AG10803 (cell line): ENCODE results near the gene FAM131B.

Source experiments
- DNase-seq: peaks from one replicate; pipeline ENCODE4 v3.0.0; 2010; ENCODE audit warnings: low read depth
- H3K4me3 ChIP-seq: 2 replicates; pipeline ENCODE4 v1.5.1; 2011; ENCODE audit warnings: mild to moderate bottlenecking, low read length, control low read depth
- TF ChIP-seq, protein P1 (sequence below): conservative IDR thresholded peaks from 2 replicates; pipeline ENCODE4 v1.5.1; 2011; ENCODE audit warnings: mild to moderate bottlenecking, low read length, control low read depth, inconsistent platforms

The FAM131B gene

DNA sequence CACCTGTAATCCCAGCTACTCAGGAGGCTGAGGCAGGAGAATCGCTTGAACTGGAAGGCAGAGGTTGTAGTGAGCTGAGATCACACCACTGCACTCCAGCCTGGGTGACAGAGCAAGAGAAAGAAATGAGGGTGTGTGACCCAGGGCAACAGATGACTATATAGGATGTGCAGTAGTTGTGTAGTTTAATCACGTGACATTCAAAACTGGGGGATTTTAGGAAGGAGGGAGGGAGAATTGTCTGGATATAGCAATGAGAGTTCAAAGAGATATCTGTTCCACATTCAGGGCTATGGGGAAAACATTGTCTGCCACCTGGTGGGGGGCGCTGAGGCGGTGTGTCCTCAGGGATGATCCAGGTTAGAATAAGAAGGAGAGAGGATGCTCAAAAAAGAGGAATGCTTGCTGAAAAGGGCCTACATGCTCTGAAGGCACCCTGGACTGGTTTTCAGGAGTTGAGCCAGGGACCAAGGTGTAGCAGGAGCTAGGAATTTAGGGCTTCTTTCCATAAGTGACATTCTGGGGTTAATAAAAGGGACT is 10.8 kb upstream of the FAM131B start:
- H3K4me3 ChIP-seq, result no peak overlapping the region
- TF ChIP-seq, protein P1, sequence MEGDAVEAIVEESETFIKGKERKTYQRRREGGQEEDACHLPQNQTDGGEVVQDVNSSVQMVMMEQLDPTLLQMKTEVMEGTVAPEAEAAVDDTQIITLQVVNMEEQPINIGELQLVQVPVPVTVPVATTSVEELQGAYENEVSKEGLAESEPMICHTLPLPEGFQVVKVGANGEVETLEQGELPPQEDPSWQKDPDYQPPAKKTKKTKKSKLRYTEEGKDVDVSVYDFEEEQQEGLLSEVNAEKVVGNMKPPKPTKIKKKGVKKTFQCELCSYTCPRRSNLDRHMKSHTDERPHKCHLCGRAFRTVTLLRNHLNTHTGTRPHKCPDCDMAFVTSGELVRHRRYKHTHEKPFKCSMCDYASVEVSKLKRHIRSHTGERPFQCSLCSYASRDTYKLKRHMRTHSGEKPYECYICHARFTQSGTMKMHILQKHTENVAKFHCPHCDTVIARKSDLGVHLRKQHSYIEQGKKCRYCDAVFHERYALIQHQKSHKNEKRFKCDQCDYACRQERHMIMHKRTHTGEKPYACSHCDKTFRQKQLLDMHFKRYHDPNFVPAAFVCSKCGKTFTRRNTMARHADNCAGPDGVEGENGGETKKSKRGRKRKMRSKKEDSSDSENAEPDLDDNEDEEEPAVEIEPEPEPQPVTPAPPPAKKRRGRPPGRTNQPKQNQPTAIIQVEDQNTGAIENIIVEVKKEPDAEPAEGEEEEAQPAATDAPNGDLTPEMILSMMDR, result no peak
- DNase-seq, result no peak

DNA sequence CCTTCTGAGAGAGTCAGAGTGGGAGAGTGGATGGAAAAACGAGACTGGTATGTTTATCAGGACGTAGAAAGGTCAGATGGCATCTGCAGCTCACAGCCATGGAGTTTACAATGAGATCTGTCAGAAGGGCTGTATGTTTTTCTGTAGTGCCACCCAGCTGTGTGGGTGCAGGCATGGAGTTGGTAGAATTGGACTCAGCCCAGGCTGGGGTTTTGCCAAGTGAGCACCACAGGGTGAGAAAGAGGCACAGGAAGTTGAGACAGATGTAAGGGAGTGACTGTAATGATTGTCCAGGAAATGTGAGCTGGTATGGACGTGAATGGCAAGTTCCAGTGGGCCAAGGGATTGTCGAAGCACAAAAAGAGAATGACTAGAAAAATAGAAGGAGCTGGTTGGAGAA is 9.6 kb upstream of the FAM131B start:
- no peak overlapping the region for H3K4me3 ChIP-seq
- TF ChIP-seq, protein P1, result no peak
- no peak for DNase-seq

DNA sequence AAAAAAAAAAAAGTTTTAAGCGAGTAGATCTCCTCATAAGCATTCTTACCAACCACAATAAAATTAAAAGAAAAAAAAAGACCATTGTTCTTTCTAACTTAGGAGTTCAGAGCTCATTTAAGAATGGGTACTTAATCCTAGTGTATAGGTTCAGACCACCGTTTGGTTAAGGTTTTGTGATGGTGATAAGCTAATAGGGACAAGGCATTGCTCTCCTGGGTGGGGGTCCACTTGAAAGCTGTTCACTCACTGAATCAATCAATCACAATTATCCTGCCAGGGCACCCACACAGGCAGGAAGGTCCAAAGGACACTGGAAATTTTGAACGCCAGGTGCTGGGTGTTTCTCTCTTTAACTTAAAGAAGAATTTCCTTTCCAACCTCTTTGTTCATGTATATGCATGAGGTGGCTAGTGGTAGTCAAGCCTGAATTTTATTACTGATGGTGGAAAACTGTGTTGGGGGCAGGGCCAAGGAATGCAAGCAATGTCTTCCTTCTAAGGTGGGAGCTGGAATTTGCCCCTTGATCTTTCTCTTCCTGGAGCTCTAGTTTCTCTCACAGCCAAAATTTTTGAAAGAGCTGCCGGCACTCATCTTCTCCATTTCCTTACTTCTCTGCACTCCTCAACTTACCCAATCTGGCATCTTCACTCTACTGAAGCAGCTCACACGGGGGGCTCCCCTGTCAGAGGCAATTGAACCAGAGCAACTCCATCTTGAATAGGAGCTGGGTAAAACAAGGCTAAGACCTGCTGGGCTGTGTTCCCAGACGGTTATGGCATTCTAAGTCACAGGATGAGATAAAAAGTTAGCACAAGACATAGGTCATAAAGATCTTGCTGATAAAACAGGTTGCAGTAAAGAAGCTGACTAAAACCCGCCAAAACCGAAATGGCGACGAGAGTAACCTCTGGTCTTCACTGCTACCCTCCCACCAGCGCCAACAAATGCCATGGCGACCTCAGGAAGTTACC is 7.5 kb upstream of the FAM131B start:
- no peak for DNase-seq
- TF ChIP-seq, protein P1, result no peak
- no peak overlapping the region for H3K4me3 ChIP-seq

DNA sequence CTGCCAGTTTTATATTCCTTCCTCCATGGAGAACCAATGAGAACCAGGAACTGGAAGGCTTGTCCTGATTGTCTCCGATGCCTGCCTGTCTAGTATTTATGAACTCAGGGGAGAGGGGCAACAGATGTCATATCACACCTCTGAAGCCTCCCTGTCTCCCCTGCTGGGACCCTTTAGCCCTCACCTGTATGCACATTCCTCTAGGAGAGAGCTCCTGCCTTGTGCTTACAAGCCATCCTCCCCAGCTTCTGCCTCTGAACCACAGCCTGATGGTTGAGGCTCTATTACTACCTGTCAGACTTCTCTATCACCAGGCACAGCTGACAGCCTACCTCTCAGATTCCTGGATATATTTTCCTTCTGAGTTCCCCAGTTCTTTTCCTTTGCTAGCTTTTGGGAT is 5.9 kb upstream of the FAM131B start:
- no peak overlapping the region for H3K4me3 ChIP-seq
- TF ChIP-seq, protein P1, result no peak
- no peak for DNase-seq

DNA sequence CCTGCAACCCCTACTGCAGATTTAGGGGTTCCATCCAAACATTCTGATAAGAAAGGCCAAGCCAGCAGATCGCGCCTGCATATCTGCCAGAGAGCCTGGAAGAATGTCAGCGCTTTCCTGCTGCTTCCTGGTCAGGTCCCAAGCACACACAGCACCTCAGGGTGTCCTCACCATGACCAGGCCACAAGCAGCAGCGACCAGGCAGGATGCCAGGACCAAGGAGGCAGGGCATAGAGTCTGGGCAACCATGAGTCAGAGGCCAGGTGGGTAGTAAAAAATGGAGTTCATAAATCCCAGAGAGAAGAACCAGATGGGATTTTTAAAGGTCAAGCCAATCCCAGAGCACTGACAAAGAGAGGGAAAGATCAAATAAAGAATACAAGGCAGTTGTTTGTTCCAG is 5.5 kb upstream of the FAM131B start:
- DNase-seq, result no peak
- no peak overlapping the region for H3K4me3 ChIP-seq
- TF ChIP-seq, protein P1, result no peak

DNA sequence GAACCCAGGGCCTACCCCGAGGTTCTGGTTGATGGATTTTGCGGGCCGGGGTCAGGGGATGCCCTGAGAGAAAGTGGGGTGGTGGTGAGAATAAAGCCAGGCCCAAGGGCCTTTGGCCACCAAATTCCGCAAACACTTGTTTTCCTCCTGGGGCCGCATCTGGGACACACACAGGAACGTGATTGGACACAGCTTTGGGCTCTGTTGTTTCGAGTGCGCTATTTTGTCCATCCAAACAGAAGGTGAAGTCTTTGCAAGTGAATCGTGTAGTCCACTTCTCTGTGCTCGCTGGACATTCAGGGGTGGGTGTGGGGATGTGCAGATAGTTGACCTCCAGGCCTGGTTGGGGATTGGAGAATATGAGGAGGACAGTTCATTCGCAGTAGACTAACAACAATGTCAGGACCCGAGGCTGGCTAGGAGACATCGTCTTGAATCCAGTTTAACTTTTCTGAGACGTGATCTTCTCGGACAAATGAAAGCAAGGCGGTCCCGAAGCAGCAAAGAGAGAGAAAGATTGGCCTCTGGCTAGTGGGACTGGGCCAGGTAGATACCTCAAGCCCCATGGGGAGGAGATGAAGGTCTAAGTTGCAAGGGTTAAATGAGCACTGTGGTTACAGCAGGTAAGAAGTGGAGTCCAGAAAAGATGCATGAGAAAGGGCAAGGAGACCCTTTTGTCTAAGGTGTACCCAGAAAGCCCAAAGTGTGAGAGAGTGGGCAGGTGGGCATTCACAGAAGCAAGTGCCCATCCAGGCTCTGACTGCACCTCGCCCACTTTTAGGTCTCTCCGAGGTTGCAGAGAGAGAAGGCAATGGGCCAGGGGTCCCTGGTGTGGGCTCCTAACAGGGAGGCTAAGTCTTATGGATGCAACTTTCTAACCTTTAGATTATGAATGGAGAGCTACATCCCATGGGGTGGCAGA is 764 bp upstream of the FAM131B start:
- H3K4me3 ChIP-seq, result peak overlapping the region; percentile 26; the same call in 1 of the 2 replicates
- TF ChIP-seq, protein P1, result no peak
- DNase-seq, result no peak
